ENCODE data around the gene CACNA2D1.

CACNA2D1 gene

GRCh38 chr7:82443547-82444219, at the start of gene CACNA2D1:
CACNA2D1 (minus strand) TSS chr7:82443777.
- DNase-seq (ENCODE audit: low spot score), result peak; percentile 91

DNA sequence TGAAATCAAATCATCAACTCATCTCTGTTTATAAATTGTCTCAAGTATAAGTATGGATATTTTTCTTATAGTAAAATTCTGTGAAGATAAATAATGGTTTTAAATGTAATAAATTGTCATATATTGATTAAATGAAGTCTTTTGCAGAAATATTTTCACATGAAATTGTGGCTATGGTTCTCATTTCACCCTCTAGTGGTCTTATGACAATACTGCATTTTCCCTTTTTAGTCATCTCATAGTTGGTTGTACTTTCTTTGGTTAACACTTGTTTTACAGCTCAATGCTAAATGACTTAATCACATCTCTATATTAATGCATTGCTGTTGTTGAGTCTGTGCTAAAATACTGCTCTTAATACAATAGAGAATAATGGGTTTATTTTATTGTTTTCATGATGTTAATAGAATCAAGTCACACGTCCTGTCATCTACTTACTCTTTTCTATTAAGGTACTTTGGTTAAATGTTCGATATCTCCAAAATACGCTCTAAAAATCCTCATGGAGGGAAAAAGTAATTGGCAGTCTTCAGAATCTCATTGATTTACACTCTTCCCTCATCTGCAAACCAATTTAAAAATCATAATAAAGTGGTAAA, 38.0 kb upstream of the CACNA2D1 start:
- peak; percentile 26 for DNase-seq (ENCODE audit: low spot score)

DNA sequence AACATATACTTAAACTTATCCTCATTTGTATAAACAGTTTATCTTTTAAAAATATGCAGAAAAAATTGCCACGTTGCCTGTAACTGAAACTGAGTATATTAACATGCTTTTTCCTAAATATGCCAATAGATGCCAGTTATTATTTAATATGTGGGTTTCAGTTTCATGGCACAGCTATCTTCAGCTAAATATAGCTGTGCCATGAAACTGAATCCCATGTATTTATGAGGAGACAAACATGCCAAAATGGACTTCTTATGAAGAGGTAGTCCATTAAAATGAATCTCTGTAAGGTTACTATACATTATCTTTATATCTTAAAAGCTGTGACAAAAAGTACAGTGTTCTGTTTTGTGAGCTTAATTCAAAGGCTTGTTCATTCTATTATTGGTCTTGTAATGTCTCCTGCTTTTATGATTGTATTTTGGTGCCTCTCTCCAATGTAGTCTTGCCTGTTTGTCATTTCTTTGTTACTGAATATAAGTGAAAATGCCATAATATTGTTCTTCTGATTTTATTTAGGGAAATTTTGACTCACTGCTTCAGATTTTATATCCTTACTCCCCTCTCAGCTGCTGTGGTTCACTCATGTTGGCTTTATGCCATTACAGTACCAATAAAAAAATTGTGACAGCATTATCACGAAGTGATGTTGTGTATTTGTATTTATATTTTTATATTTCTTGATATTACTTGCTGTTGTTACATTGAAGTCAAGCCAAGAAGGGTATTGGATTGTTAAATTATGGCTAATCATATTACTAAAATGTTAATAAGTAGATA, 34.3 kb upstream of the CACNA2D1 start:
- DNase-seq (ENCODE audit: low spot score), result no peak

- no peak for DNase-seq (ENCODE audit: low spot score)
These were observed 29.4 kb upstream of the CACNA2D1 start for GRCh38 chr7:82472966-82473365.

- DNase-seq (ENCODE audit: low spot score), result no peak
These were observed 27.9 kb upstream of the CACNA2D1 start for GRCh38 chr7:82471351-82472020.

GRCh38 chr7:82469207-82469606, 25.6 kb upstream of the CACNA2D1 start:
- no peak for DNase-seq (ENCODE audit: low spot score)

DNA sequence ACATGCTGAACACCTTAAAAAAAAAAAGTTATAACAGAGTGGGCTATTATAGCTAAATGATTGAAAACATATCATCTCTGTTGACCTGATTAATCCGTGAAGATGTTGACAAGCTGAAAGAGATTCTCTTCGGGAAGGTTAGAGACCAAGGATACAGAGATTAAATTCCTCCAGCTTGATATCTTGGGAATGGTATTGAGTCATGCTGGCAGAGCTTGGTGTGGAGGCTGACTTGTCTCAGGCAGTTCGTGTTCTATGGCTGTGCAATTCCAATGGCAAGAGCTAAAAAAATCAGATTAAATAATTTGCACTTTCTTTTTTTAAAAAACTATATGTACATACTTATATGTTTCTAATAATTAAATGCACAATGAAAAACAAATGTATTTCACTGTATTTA, 24.9 kb upstream of the CACNA2D1 start:
- DNase-seq (ENCODE audit: low spot score), result no peak

DNA sequence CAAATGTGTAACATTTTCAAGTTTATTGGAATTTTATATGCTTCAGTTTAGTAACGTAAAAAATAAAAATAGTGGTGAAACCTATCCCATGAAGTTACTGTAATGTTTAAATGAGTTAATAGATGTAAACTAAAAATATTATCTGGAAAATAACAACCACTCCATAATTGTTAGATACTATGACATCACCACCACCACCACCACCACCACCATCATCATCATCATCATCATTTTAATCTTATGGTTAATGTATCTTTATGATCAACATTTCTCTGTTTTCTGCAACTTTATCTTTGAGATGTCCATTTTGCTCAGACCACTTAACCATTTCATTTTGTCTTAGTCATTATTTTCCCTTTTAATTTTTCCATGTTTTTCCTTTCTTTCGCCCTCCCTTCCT, 23.4 kb upstream of the CACNA2D1 start:
- DNase-seq (ENCODE audit: low spot score), result no peak

GRCh38 chr7:82464372-82464771, 20.8 kb upstream of the CACNA2D1 start:
- DNase-seq (ENCODE audit: low spot score), result no peak

DNA sequence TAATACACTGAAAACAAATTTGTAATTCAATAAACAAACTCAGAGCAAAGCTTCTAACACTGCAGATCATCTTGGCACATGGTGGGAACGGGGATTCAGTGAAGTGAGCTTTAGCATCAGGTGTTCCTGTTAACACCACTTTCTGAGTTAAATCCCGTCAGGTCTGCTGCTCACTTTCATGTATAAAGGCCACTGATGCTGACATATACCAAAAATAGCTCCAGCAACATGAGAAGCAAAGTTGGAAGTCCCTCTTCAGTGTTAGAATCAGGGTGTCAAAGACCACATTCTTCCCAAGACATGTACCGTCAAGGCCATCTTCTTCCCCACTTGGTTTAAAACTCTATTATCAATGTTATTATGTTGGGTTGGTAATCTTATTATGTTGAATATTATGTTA, 11.7 kb upstream of the CACNA2D1 start:
- no peak for DNase-seq (ENCODE audit: low spot score)

DNA sequence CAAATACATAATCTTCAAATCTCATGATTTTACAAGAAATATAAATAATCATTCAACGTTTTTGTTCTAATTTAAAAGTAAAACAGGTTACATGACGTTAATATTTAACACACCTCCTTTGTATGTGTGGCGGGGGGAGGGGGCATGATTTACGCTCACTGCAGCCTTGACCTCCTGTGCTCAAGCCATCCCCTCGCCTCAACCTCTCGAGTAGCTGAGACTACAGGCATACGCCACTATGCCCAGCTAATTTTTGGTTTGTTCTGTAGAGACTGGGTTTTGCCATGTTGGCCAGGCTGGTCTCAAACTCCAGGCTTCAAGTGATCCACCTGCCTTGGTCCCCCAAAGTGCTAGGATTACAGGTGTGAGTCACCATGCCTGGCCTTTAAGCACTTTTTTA, 7.2 kb upstream of the CACNA2D1 start:
- no peak for DNase-seq (ENCODE audit: low spot score)

GRCh38 chr7:82449910-82450309, 6.3 kb upstream of the CACNA2D1 start:
- DNase-seq (ENCODE audit: low spot score), result no peak

DNA sequence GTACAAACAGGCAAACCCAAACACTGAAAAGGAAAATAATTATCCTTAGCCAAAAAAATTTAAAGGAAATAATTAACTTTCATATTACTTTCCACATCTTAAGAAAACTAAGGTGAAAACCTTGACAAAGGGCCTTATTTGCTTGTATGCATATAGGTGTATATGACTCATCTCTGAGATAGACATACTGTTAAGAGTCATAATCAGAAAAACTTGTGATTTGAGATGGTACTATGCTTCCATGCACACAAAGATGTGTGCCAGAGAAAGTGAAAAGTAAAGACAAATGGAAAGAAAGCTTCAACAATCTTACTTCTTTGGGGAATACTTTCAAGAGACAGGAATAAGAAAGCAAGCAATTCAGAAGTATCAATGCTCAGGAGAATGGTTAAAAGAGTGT, 3.3 kb upstream of the CACNA2D1 start:
- no peak for DNase-seq (ENCODE audit: low spot score)

GRCh38 chr7:82445271-82445670, 1.7 kb upstream of the CACNA2D1 start:
- no peak for DNase-seq (ENCODE audit: low spot score)

GRCh38 chr7:82444220-82444909, 788 bp upstream of the CACNA2D1 start:
- DNase-seq (ENCODE audit: low spot score), result no peak

DNA sequence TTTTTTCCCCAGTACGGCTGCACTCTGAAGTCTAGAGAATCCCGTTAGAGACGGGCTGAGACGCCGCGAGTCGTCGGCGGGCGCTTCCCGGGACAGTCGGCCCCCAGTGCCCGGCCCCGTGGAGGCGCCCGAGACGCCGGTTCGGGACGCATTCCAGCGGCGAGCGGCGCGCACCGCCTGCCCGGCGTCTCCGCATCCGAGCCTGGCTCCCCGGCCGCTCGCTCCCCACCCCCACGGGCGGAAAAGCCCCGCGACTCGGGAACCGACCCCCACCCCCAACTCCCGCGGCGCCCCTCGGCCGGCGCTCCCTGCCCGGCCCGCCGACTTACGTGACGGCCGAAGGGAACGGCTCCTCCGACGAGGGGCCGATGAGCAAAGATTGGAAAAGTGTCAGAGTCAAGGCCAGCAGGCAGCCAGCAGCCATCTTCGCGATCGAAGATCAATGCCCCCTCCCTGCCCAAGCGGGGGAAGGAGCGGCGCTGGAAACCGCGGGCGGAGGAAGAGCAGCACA, 486 bp downstream of the CACNA2D1 start:
- DNase-seq (ENCODE audit: low spot score), result peak; percentile 66

DNA sequence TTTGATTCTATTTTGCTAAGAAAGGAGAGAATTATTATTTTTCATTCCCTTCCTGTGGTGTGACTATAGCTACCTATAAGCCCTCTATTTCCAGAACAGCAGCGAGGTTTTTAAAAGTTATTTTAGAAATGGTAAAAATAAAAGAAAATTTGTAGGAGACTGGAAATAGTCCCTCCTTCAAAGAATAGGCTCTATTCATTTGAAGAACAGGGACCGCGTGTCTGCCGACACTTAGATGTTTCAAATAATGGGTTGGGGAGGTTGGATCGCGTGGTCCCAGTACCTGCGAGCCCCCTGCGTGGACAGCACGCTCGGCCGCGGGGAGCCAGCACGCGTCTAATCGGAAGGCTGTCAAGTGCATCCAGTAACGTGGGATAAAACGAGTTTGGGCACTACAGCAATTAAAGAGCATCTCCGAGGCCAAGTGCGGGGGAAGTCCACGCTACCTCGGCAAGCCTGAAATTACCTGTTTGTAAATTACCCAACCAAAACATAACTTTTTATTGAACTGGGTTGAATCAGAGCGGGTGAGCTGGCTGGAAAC, 1.0 kb downstream of the CACNA2D1 start:
- peak; percentile 46 for DNase-seq (ENCODE audit: low spot score)

DNA sequence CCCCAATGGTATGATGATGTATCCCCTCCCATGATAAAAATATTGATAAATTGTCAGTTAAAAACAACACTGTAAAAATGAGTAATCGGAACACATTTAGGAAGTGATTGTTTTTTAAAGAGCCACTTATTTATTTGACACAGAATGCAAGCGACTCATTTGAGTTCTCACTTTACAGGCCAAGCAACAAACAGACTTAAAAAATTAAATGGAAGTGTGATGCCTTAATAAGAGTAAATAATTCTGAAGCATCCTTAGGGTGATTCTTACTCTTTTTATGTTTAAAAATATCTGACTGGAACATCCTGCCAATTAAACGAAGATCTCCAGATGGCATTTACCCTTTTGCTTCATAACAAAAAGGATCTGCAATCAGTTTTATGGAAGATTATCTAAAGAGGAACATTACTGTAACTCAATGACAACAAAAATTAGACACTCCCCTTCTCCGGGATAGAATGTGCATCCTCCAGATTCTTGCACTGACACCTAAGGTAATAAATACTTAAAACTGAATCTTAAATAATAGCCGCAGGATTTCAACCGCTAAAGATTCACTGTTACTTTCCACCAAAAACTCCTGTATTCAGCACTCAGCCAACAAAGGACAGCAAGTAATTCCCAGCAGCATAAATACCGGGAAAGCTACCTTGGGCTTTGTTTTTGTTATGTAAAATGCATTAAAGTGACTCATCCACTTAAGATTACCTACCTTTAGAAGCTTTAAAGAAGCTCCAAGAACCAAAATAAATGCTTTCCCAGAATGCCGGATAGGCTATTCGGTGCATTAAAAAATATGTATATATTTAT, 1.7 kb downstream of the CACNA2D1 start:
- no peak for DNase-seq (ENCODE audit: low spot score)

GRCh38 chr7:82438521-82438920, 5.1 kb downstream of the CACNA2D1 start:
- DNase-seq (ENCODE audit: low spot score), result no peak

DNA sequence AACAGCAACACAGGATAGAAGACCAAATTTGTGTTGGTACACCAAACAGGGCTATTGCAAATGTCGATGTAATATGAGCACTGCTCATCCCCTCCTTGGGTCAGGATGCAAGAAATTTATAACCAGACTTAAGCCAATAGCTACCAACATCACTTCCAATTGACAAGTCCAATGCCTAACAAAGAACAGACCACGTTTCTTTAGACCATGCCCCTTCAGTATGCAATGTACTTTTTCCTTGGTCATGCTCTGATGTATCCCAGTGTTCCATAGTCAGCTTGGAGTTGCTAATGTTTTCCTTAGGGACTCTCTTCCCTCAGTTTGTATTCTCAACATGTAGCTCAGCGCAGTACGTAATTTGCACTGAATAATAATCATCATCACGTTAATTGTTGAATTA, 7.8 kb downstream of the CACNA2D1 start:
- no peak for DNase-seq (ENCODE audit: low spot score)
